ENCODE data around the gene SSBP3.
"Not testable (repeated sequence)": the region's sequence is repeated elsewhere in the genome, so short reads cannot be mapped to it uniquely, and the experiment has no call there.

The SSBP3 gene

GRCh38 chr1:54348700-54349021 is 57.5 kb downstream of the SSBP3 start:
- TF ChIP-seq CTCF (IDR thresholded peaks at IDR 0.05; ENCODE audit: insufficient read depth, low read length, poor library complexity, severe bottlenecking) (no peak), EZH2phosphoT487 (conservative IDR thresholded peaks at IDR 0.05; ENCODE audit: low read length) (no peak)
- Histone ChIP-seq H3K9ac (ENCODE audit: low read length) (no peak overlapping the region), H3K4me2 (ENCODE audit: low read depth, low read length, poor library complexity, severe bottlenecking) (no peak overlapping the region), H3F3A (ENCODE audit: insufficient read depth) (no peaks in the 10 kb centered on the region), H3K27ac (ENCODE audit: low read depth, low read length) (no peak overlapping the region), H3K79me2 (ENCODE audit: insufficient read depth, low read length) (no peaks in the 10 kb centered on the region), H2AFZ (ENCODE audit: low read depth, low read length, severe bottlenecking) (no peak overlapping the region), H3K27me3 (ENCODE audit: low read length) (no peaks in the 10 kb centered on the region), H3K36me3 (ENCODE audit: low read length) (no peaks in the 10 kb centered on the region), H3K9me3 (ENCODE audit: insufficient read depth, low read length) (no peaks in the 10 kb centered on the region), H4K20me1 (ENCODE audit: low read depth, low read length) (no peaks in the 10 kb centered on the region), H3K4me3 (ENCODE audit: insufficient read depth, low read length, poor library complexity, severe bottlenecking) (no peak overlapping the region), H3K9me2 (replicated peaks; ENCODE audit: insufficient read depth, low read length) (no peaks in the 10 kb centered on the region)

- H3K79me2 ChIP-seq (ENCODE audit: insufficient read depth, low read length), result no peaks in the 10 kb centered on the region
- no peaks in the 10 kb centered on the region for H3K9me3 ChIP-seq (ENCODE audit: insufficient read depth, low read length)
These were observed 58.1 kb downstream of the SSBP3 start for GRCh38 chr1:54347955-54348699.

GRCh38 chr1:54347261-54347954 is 58.8 kb downstream of the SSBP3 start:
- Histone ChIP-seq H3K79me2 (ENCODE audit: insufficient read depth, low read length) (no peaks in the 10 kb centered on the region), H3K9ac (ENCODE audit: low read length) (no peak overlapping the region), H4K20me1 (ENCODE audit: low read depth, low read length) (no peaks in the 10 kb centered on the region), H3K4me3 (ENCODE audit: insufficient read depth, low read length, poor library complexity, severe bottlenecking) (no peak overlapping the region), H3K4me2 (ENCODE audit: low read depth, low read length, poor library complexity, severe bottlenecking) (no peak overlapping the region), H3K9me3 (ENCODE audit: insufficient read depth, low read length) (no peaks in the 10 kb centered on the region), H3K27me3 (ENCODE audit: low read length) (no peaks in the 10 kb centered on the region), H3K36me3 (ENCODE audit: low read length) (no peaks in the 10 kb centered on the region), H3F3A (ENCODE audit: insufficient read depth) (no peaks in the 10 kb centered on the region), H3K27ac (ENCODE audit: low read depth, low read length) (no peak overlapping the region), H2AFZ (ENCODE audit: low read depth, low read length, severe bottlenecking) (no peak overlapping the region), H3K9me2 (replicated peaks; ENCODE audit: insufficient read depth, low read length) (no peaks in the 10 kb centered on the region)
- TF ChIP-seq CTCF (IDR thresholded peaks at IDR 0.05; ENCODE audit: insufficient read depth, low read length, poor library complexity, severe bottlenecking), result no peak

More at GRCh38 chr1:54347955-54348699, 58.1 kb downstream of the SSBP3 start:
- Histone ChIP-seq H3K9ac (ENCODE audit: low read length) (no peak overlapping the region), H3K27ac (ENCODE audit: low read depth, low read length) (no peak overlapping the region), H3K4me3 (ENCODE audit: insufficient read depth, low read length, poor library complexity, severe bottlenecking) (no peak overlapping the region), H3K4me2 (ENCODE audit: low read depth, low read length, poor library complexity, severe bottlenecking) (no peak overlapping the region), H2AFZ (ENCODE audit: low read depth, low read length, severe bottlenecking) (no peak overlapping the region), H3K36me3 (ENCODE audit: low read length) (no peaks in the 10 kb centered on the region), H3K9me2 (replicated peaks; ENCODE audit: insufficient read depth, low read length) (no peaks in the 10 kb centered on the region), H3K27me3 (ENCODE audit: low read length) (no peaks in the 10 kb centered on the region), H4K20me1 (ENCODE audit: low read depth, low read length) (no peaks in the 10 kb centered on the region), H3F3A (ENCODE audit: insufficient read depth) (no peaks in the 10 kb centered on the region)
- no peak for TF ChIP-seq CTCF (IDR thresholded peaks at IDR 0.05; ENCODE audit: insufficient read depth, low read length, poor library complexity, severe bottlenecking)
- no peak for TF ChIP-seq EZH2phosphoT487 (conservative IDR thresholded peaks at IDR 0.05; ENCODE audit: low read length)

GRCh38 chr1:54345548-54345947 is 60.6 kb downstream of the SSBP3 start:
- H3F3A ChIP-seq (ENCODE audit: insufficient read depth); H3K27ac ChIP-seq (ENCODE audit: low read depth, low read length); H4K20me1 ChIP-seq (ENCODE audit: low read depth, low read length); H3K9ac ChIP-seq (ENCODE audit: low read length); H3K27me3 ChIP-seq (ENCODE audit: low read length); H3K4me3 ChIP-seq (ENCODE audit: insufficient read depth, low read length, poor library complexity, severe bottlenecking); H3K9me3 ChIP-seq (ENCODE audit: insufficient read depth, low read length); H3K4me2 ChIP-seq (ENCODE audit: low read depth, low read length, poor library complexity, severe bottlenecking); H3K79me2 ChIP-seq (ENCODE audit: insufficient read depth, low read length); H2AFZ ChIP-seq (ENCODE audit: low read depth, low read length, severe bottlenecking); H3K9me2 ChIP-seq (replicated peaks; ENCODE audit: insufficient read depth, low read length); H3K36me3 ChIP-seq (ENCODE audit: low read length): not testable (repeated sequence)
